Calu3 (cell line): Measurements from ENCODE around the gene ADGRG1. TPM values are rescaled to one million over a fixed set of nuclear protein-coding genes. Genes with fewer than 3 reads are reported as not detected.

ENCODE experiments used
- BruUV-seq: library from RNA; stranded (reverse); fragments of 400-500 nt; replicated peaks from 2 replicates; lab custom pipeline; 2021; lab: Mats Ljungman, UMichigan
- CTCF ChIA-PET: fragments of 300-600 bp; sonication (Branson Sonifier 250); formaldehyde crosslinking; loops from one replicate; lab custom pipeline; 2022; ENCODE audit warnings: antibody characterized with exemption; lab: Charles Lee
- DNase-seq: peaks from one replicate; pipeline ENCODE4 v3.0.0; 2022
- H3K27ac Mint-ChIP-seq: one replicate; pipeline ENCODE4 v1.8.0; 2022; ENCODE audit warnings: mixed read lengths; ENCODE audit not compliant: unreplicated experiment
- H3K27me3 Mint-ChIP-seq: one replicate; pipeline ENCODE4 v1.8.0; 2022; ENCODE audit warnings: mixed read lengths; ENCODE audit not compliant: unreplicated experiment
- H3K36me3 Mint-ChIP-seq: one replicate; pipeline ENCODE4 v1.8.0; 2022; ENCODE audit warnings: mild to moderate bottlenecking, moderate library complexity, mixed read lengths; ENCODE audit not compliant: insufficient read depth, unreplicated experiment
- H3K4me1 Mint-ChIP-seq: one replicate; pipeline ENCODE4 v1.8.0; 2022; ENCODE audit warnings: mild to moderate bottlenecking, low read depth, mixed read lengths; ENCODE audit not compliant: unreplicated experiment
- H3K4me3 Mint-ChIP-seq: one replicate; pipeline ENCODE4 v1.8.0; 2022; ENCODE audit warnings: mild to moderate bottlenecking, low read depth, moderate library complexity, mixed read lengths; ENCODE audit not compliant: unreplicated experiment
- H3K9me3 Mint-ChIP-seq: one replicate; pipeline ENCODE4 v1.8.0; 2022; ENCODE audit warnings: low read depth, mixed read lengths; ENCODE audit not compliant: unreplicated experiment
- CTCF ChIP-seq: fragments of 200-600 bp; IDR thresholded peaks from one replicate; pipeline ENCODE4 v1.8.0; 2022; ENCODE audit warnings: antibody characterized with exemption; ENCODE audit not compliant: unreplicated experiment
- intact Hi-C: fragments of 100-400 bp; cut with micrococcal nuclease; formaldehyde crosslinking; loops from one replicate; pipeline ENCODE4 v1.10.0; 2022; ENCODE audit not compliant: unreplicated experiment
- total RNA-seq: library from RNA; stranded (reverse); gene quantifications from 2 replicates; pipeline ENCODE4 v1.2.3, GENCODE V29; 2022

ADGRG1 gene
- total RNA-seq, 1 experiment from 2014 or later: 278 TPM

GRCh38 chr16:57622361-57623250, 5.8 kb upstream of the ADGRG1 start:
- DNase-seq: peak; percentile 50
- intact Hi-C loops: loop anchor here (1.0 kb wide), 1 partner anchor 22 kb away; no protein-coding TSS in a partner anchor
- TF ChIP-seq CTCF: no peak
- CTCF ChIA-PET: interaction anchor here (0.6 to 2.1 kb wide), 11 partner anchors 10 to 460 kb away, joined by 3 to 16 read pairs (median 7); partner anchors contain the start of gene KATNB1
- Mint-ChIP-seq H3K4me1 (peaks cover 84% of the 10 kb centered on the region), H3K4me3 (peak overlapping the region; percentile 90), H3K9me3 (no peaks in the 10 kb centered on the region), H3K36me3 (peaks cover 82% of the 10 kb centered on the region), H3K27ac (peak overlapping the region; percentile 96), H3K27me3 (no peaks in the 10 kb centered on the region)
- BruUV-seq: TSS peak; percentile 48

GRCh38 chr16:57623251-57624043, 5.0 kb upstream of the ADGRG1 start:
- Mint-ChIP-seq H3K27me3 (no peaks in the 10 kb centered on the region), H3K36me3 (peaks cover 90% of the 10 kb centered on the region), H3K4me3 (peak overlapping the region; percentile 90), H3K9me3 (no peaks in the 10 kb centered on the region), H3K27ac (peak overlapping the region; percentile 96), H3K4me1 (peaks cover 84% of the 10 kb centered on the region)
- no peak for TF ChIP-seq CTCF
- CTCF ChIA-PET: interaction anchor here (0.6 to 2.1 kb wide), 11 partner anchors 10 to 459 kb away, joined by 3 to 16 read pairs (median 7); partner anchors contain the start of gene KATNB1
- intact Hi-C loops: loop anchor here (1.0 kb wide), 1 partner anchor 23 kb away; no protein-coding TSS in a partner anchor
- peak; percentile 93 for DNase-seq
- TSS peak; percentile 1 for BruUV-seq

- CTCF ChIA-PET: interaction anchor here (1.3 to 2.1 kb wide), 6 partner anchors 9 to 112 kb away, joined by 5 to 16 read pairs (median 9); partner anchors contain the start of gene KATNB1
- no peaks in the 10 kb centered on the region for H3K9me3 Mint-ChIP-seq
- intact Hi-C loops: no loop called here
- peaks cover 84% of the 10 kb centered on the region for H3K4me1 Mint-ChIP-seq
- no peak for TF ChIP-seq CTCF
- BruUV-seq: no TSS peak
- DNase-seq: no peak
- peak overlapping the region; percentile 90 for H3K4me3 Mint-ChIP-seq
- H3K27me3 Mint-ChIP-seq: no peaks in the 10 kb centered on the region
- H3K27ac Mint-ChIP-seq: peak overlapping the region; percentile 96
- peaks cover 91% of the 10 kb centered on the region for H3K36me3 Mint-ChIP-seq
These were observed 4.3 kb upstream of the ADGRG1 start for GRCh38 chr16:57624044-57624688.
